GM19467 (cell line): ENCODE data around the gene GLCCI1.
"Not testable (repeated sequence)": the region's sequence is repeated elsewhere in the genome, so short reads cannot be mapped to it uniquely, and the experiment has no call there.

Source experiments
- ATAC-seq: cut with Tn5 transposase; IDR thresholded peaks from one replicate; pipeline ENCODE4 v1.9.1; 2021; ENCODE audit warnings: mild to moderate bottlenecking, moderate library complexity; ENCODE audit not compliant: unreplicated experiment

GLCCI1 gene

DNA sequence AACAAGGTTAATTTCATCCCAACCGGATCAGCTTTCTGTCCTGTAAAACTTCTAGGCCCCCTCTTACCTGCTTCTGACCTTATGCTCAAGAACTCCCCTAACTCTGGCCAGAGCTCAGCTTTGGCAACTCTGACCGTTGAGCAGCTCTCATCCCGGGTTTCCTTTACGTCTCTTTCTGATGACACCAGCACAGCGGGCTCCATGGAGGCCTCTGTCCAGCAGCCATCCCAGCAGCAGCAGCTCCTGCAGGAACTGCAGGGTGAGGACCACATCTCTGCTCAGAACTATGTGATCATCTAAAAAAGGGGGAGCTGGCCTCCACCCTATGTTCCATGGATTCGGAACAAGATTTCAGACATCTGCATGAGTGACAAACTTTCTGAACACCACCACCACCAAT, 117.6 kb downstream of the GLCCI1 start:
- ATAC-seq: no peak

DNA sequence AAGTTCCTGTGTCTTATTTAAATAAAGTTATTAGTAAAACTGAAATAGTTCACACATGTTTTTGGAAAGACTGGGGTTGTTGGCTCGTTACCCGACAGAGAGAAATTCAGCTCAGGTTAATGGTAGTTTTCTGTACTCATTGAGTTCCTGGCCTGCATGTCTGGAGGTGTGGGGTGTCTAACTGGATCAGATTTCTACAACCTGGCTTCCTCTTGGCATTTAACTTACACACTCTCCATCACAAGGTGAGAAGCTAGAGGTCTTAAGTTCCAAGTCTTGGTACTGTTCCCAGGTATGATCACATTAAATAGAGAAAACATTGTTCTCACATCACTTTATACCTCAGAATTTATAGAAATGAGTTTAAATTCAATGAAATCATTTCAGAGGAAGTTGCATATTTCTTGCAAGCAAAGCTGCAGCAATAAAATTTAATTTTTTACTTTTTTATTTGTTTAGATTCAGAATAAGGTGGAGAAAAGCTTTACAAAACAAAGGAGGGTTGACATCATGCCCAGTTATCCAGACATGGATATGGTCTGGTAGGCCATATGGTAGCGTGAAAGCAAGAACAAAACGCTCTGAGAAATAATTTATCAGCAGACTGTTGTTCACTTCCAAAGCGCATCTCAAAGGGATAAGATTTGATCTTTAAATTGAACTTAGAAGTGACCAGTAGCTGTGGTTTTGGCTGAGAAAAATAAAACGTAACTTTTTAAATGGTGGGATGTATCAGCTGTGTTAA, 120.6 kb downstream of the GLCCI1 start:
- ATAC-seq: no peak

GRCh38 chr7:8092140-8092539, 123.5 kb downstream of the GLCCI1 start:
- no peak for ATAC-seq

GRCh38 chr7:8094164-8095140, 125.9 kb downstream of the GLCCI1 start:
- no peak for ATAC-seq

- ATAC-seq: not testable (repeated sequence)
These were observed 132.7 kb downstream of the GLCCI1 start for GRCh38 chr7:8101292-8101691.

- no peak for ATAC-seq
These were observed 134.7 kb downstream of the GLCCI1 start for GRCh38 chr7:8103282-8103681.

GRCh38 chr7:8105449-8106095, 137.0 kb downstream of the GLCCI1 start:
- ATAC-seq: no peak

DNA sequence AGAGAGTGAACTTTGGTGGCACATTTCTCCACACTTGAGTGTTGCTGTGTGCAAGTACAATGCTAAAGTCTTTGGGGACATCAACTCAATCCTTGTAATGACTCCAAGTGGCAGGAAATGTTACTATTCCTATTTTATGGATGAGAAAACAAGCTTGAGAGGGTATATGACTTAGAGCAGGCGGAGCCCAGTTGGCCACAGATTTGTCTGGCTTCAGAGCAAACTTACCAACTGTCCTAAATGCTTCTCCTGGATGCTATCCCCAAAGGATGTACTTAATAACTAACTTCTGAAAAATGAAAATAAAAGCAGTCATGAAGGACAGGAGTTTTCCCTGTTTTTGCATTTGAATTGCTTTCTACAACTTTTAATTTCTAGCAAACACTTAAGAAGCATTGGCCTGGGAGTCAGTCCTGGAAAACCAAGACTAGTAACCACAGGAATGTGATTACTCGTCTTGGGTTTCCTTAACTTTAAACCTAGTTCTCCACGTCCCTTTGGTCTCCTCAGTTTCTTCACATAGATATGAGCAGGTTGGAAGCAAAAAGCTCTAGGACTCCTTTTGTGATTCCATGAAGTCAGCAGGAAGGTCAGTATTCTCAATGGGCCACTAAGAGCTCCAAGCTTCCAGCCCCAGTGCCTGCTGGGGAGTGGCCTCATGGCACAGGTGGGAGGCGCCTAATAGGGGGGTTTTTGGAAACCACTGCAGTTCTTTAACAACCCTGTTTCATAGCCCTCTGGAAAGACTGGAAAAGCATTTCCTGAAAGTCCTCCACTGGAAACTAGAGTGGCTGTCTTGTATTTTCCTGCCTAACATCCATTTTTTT, 140.8 kb downstream of the GLCCI1 start:
- no peak for ATAC-seq

DNA sequence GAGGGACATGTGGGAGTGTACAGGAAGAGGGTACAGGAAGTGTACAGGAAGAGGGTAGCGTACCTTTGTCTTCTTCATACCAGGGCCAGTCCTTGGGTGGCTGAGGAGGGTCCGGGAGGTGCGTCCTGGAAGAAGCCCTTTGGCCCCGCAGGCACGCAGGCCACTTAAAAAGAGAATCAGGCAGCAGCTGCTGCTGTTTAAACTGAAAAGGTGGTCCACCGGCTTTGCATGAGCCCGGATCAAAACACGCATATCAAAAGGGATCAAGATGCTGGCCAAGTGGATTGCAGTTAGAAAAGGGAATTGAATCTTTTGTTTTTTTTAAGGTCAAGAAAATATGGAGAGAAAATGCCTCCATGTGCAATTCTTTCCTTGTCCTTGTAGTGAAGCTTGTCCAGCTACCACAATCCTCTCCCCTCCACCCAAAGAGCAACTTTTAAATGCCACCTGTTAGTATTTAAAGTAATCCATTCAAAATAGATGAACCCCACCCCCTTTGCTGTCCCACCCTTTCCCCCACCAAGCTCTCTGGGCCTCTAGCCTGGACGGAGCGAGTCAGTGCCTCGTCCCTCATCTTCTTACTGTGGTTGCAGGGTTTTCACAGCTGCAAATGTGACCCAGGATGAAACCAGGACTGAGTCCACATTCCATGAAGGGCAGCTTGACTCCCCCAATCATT, 142.8 kb downstream of the GLCCI1 start:
- no peak for ATAC-seq

DNA sequence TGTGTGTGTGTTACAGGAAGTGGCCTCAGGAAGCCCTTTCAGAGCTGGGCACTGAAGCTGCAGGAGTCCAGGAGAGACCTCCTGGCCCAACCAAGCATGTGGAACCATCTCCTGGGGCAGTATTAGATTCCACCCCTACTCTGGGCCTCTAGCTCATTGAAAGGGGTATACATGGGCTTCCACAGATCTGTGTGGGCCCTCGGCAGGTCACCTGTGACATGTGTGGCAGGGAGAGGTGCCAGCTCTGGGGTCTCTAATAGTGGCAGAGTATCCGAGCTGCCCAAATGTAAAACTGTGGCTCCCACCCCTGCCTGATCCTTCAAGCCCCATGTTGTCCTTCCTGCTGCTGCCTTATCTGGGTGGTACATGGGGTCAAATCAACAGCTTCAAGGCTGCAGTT, 144.1 kb downstream of the GLCCI1 start:
- no peak for ATAC-seq

DNA sequence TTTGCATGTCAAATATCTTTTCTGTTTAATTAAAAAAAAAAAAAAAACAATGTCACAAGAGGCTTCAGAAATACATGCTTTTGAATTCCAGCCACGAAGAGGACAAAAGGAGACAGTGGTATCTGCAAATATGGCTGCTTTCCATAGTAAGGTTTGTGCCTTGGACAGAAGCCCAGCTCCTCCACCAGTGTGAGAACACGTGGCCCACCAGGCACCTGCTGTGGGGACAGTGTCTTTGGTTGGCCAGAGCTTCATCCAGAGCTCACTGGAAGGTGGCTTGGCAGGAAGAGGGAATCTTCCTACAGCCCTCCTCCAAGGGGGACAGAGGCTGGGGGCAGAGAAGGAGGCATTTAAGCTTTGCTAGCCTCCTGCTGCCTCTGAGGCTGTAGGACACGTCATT, 144.6 kb downstream of the GLCCI1 start:
- ATAC-seq: no peak

DNA sequence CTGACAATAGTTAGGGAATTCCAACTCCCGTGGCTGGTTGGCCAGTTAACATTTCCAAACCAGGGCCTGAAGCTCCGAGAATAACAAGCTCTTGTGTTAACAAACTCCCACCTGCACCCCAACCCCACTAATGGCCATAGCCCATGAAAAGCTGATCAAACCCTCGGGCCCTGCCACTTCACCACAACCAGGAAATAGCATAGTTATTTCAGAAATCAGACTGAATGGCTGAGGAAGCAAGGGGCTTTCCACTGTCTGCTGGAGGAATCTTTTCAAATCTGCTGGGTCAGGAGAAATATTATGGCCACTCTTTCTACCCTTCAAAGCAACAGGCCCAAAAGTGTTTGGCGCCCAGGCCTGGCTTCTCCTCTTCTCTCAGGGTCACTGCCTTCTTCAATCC, 145.6 kb downstream of the GLCCI1 start:
- no peak for ATAC-seq

DNA sequence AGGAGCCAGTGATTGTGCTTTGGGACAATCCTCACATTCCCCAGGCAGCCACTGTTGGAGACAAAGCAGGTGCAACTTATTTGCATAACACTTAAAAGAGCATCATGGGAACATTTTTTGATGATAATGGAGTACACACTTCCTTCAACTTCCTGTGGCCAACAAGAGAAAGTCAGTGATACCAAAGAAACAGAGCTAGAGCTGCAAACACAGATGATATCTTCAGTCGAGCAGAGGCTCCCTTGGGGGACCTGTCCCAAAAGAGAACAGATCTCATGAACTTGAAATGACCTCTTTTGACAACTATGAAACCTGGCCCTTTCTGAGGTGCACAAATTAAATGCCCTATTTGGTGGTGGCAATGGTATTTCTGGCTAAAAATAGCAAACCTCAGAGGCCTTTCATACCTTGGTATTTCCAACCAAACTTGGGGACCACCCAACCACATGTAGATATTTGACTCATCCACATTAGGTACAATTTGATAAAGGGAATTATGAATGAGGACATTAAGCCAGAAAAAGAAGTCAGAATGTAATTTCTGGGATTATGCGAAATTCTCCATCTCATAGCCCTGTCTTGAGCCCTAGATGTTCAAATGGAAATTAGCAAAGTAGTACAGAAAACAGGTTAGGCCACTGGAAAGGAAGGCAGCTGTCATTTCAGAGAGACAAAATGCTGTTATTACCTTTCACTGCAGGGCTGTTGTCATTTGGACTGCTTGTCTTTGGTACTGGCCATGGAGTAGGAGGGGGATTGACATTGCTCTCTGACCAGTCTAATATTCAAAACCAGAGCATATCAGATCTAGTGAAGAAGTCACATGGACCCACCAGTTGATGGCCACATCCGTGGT, 147.2 kb downstream of the GLCCI1 start:
- peak; percentile 87 for ATAC-seq

GRCh38 chr7:8117195-8117594, 148.6 kb downstream of the GLCCI1 start:
- ATAC-seq: no peak

GRCh38 chr7:8119262-8119661, 150.7 kb downstream of the GLCCI1 start:
- no peak for ATAC-seq

- ATAC-seq: no peak
These were observed 151.9 kb downstream of the GLCCI1 start for GRCh38 chr7:8120390-8121058.

DNA sequence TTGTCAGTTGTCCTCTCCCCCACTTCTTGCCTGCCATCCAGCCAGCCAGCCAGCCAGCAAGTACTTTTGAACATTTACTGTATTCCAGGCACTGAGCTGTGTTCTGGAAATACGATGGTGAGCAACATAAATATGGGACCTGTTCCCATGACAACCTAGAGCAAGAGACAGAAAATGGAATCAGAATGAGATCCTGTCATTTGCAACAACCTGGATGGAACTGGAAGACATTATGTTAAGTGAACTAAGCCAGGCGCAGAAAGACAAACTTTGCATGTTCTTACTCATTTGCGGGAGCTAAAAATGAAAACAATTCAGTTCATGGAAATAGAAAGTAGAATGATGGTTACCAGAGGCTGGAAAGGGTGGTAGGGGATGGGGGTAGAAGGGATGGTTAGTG, 152.6 kb downstream of the GLCCI1 start:
- ATAC-seq: no peak

DNA sequence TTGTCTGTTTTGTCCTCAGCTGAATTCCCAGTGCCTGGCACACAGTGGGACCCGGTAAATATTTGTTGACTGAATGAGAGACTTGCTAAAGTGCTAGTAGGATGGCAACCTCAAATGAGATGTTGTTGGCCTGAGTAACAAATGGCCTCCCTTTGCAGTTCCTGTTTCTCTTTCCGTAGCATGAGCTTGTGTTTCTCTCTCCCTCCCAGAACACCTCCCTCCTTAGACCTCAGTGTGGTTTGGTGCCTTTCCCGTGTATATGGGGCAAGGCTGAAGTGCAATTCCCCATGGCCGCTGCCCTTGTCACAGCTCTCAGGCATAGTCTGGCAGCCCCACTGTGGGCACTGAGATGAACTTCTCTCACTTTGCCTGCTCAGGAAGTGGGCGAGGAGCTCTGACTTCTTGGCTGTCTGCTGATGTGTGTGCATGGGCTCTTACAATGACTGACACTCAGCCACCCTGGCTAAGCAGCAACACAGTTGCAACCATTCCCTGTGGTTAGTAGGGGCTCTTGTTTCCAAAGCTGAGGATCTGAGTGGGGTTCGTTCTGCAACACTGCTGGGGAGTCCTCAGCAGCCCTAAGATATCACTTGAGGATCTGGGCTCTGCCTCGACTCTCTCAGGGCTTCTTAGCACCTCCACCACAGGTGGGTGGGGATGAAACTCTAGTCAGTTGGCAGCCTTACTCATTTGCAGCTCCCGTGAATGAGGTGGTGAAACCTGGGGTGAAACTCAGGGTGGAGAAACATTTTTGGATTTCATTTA, 157.3 kb downstream of the GLCCI1 start:
- peak; percentile 67 for ATAC-seq
